Measurements from ENCODE around the gene ACTR3. TPM values are rescaled to one million over a fixed set of nuclear protein-coding genes. Genes with fewer than 3 reads are reported as not detected.

The ACTR3 gene
- total RNA-seq, 2 donors from 2014 or later, result 142 to 177 TPM

GRCh38 chr2:113846429-113846828, 43.5 kb upstream of the ACTR3 start:
- DNase-seq (ENCODE audit: low spot score) (no peak), ATAC-seq (ENCODE audit: insufficient number of reproducible peaks, low FRiP score, low read depth) (no peak)
- Histone ChIP-seq H3K27ac (no peak overlapping the region), H3K9me3 (no peaks in the 10 kb centered on the region), H3K36me3 (no peaks in the 10 kb centered on the region), H3K4me1 (ENCODE audit: control insufficient read depth in 1 of 2, low read depth in 2 of 2) (no peaks in the 10 kb centered on the region), H3K27me3 (replicated peaks; ENCODE audit: insufficient read depth) (no peaks in the 10 kb centered on the region), H3K4me3 (no peak overlapping the region)
- no peak for TF ChIP-seq CTCF (IDR thresholded peaks at IDR 0.05)

- H3K36me3 ChIP-seq, result no peaks in the 10 kb centered on the region
- no peak for TF ChIP-seq CTCF (IDR thresholded peaks at IDR 0.05)
These were observed 42.7 kb upstream of the ACTR3 start for GRCh38 chr2:113847144-113847543.

GRCh38 chr2:113848758-113849415, 41.0 kb upstream of the ACTR3 start:
- Histone ChIP-seq H3K27me3 (replicated peaks; ENCODE audit: insufficient read depth) (no peaks in the 10 kb centered on the region), H3K4me1 (ENCODE audit: control insufficient read depth in 1 of 2, low read depth in 2 of 2) (no peaks in the 10 kb centered on the region), H3K9me3 (no peaks in the 10 kb centered on the region), H3K36me3 (no peaks in the 10 kb centered on the region), H3K4me3 (no peak overlapping the region), H3K27ac (no peak overlapping the region)
- ATAC-seq (ENCODE audit: insufficient number of reproducible peaks, low FRiP score, low read depth), result no peak
- no peak for DNase-seq (ENCODE audit: low spot score)
- no peak for TF ChIP-seq CTCF (IDR thresholded peaks at IDR 0.05)

More at GRCh38 chr2:113847144-113847543, 42.7 kb upstream of the ACTR3 start:
- H3K27me3 ChIP-seq (replicated peaks; ENCODE audit: insufficient read depth), result no peaks in the 10 kb centered on the region
- no peaks in the 10 kb centered on the region for H3K9me3 ChIP-seq
- no peak overlapping the region for H3K4me3 ChIP-seq
- no peaks in the 10 kb centered on the region for H3K4me1 ChIP-seq (ENCODE audit: control insufficient read depth in 1 of 2, low read depth in 2 of 2)
- H3K27ac ChIP-seq, result no peak overlapping the region
- no peak for ATAC-seq (ENCODE audit: insufficient number of reproducible peaks, low FRiP score, low read depth)
- DNase-seq (ENCODE audit: low spot score), result no peak

GRCh38 chr2:113850687-113851086, 39.2 kb upstream of the ACTR3 start:
- no peaks in the 10 kb centered on the region for H3K36me3 ChIP-seq
- ATAC-seq (ENCODE audit: insufficient number of reproducible peaks, low FRiP score, low read depth) (no peak), DNase-seq (ENCODE audit: low spot score) (no peak)
- no peak for TF ChIP-seq CTCF (IDR thresholded peaks at IDR 0.05)
- H3K27me3 ChIP-seq (replicated peaks; ENCODE audit: insufficient read depth), result no peaks in the 10 kb centered on the region
- no peak overlapping the region for H3K27ac ChIP-seq
- no peak overlapping the region for H3K4me3 ChIP-seq
- no peaks in the 10 kb centered on the region for H3K4me1 ChIP-seq (ENCODE audit: control insufficient read depth in 1 of 2, low read depth in 2 of 2)
- H3K9me3 ChIP-seq, result no peaks in the 10 kb centered on the region

GRCh38 chr2:113851640-113852039, 38.2 kb upstream of the ACTR3 start:
- H3K4me3 ChIP-seq, result no peak overlapping the region
- no peak for DNase-seq (ENCODE audit: low spot score)
- no peak overlapping the region for H3K27ac ChIP-seq
- no peaks in the 10 kb centered on the region for H3K9me3 ChIP-seq
- no peaks in the 10 kb centered on the region for H3K4me1 ChIP-seq (ENCODE audit: control insufficient read depth in 1 of 2, low read depth in 2 of 2)
- ATAC-seq (ENCODE audit: insufficient number of reproducible peaks, low FRiP score, low read depth), result no peak
- no peaks in the 10 kb centered on the region for H3K36me3 ChIP-seq
- H3K27me3 ChIP-seq (replicated peaks; ENCODE audit: insufficient read depth), result no peaks in the 10 kb centered on the region
- TF ChIP-seq CTCF (IDR thresholded peaks at IDR 0.05), result no peak
